Common myeloid progenitor, CD34-positive (primary cell): Measurements from ENCODE around the gene TALDO1.

Source experiments
- CTCF ChIA-PET: fragments of 350-600 bp; sonication (Branson Sonifier 250); formaldehyde crosslinking; loops from one replicate; lab custom pipeline; 2021; ENCODE audit warnings: antibody characterized with exemption; lab: Charles Lee
- POLR2A ChIA-PET: fragments of 350-600 bp; sonication (Branson Sonifier 250); formaldehyde crosslinking; loops from one replicate; lab custom pipeline; 2021; ENCODE audit warnings: antibody characterized with exemption; lab: Charles Lee
- DNase-seq, 3 donors: peaks; one replicate each; pipeline versions ENCODE4 v3.0.0 to v3.0.0-alpha.2; 2013
- H3K27ac ChIP-seq, 2 experiments: 1 replicate in 1 of 2; 2 replicates in 1 of 2; pipeline ENCODE4 v1.7.0; 2013; ENCODE audit warnings: inconsistent platforms in 2 of 2, low read length in 2 of 2, mild to moderate bottlenecking in 2 of 2, low read depth in 1 of 2, moderate library complexity in 1 of 2; ENCODE audit not compliant: severe bottlenecking in 2 of 2, insufficient read depth in 1 of 2, poor library complexity in 1 of 2
- H3K27me3 ChIP-seq, 5 experiments: replicated peaks in 2 of 5; 1 replicate in 3 of 5; 2 replicates in 2 of 5; pipeline versions ENCODE4 v1.6.1 to v1.7.0; 2013; ENCODE audit warnings: low read length in 4 of 5, mild to moderate bottlenecking in 2 of 5, moderate library complexity in 2 of 5, inconsistent platforms in 1 of 5; ENCODE audit not compliant: insufficient read depth in 5 of 5, control insufficient read depth in 4 of 5
- H3K36me3 ChIP-seq, 4 experiments: 1 replicate in 2 of 4; 2 replicates in 2 of 4; pipeline versions ENCODE4 v1.6.1 to v1.7.0; 2013; ENCODE audit warnings: low read length in 3 of 4, control low read depth in 1 of 4, mild to moderate bottlenecking in 1 of 4; ENCODE audit not compliant: control insufficient read depth in 4 of 4, insufficient read depth in 4 of 4
- H3K4me1 ChIP-seq, 4 experiments: 1 replicate in 3 of 4; 2 replicates in 1 of 4; pipeline versions ENCODE4 v1.6.1 to v1.7.1; 2013; ENCODE audit warnings: low read length in 3 of 4, mild to moderate bottlenecking in 3 of 4, control low read depth in 1 of 4, inconsistent platforms in 1 of 4, moderate library complexity in 1 of 4; ENCODE audit not compliant: control insufficient read depth in 4 of 4, insufficient read depth in 4 of 4; ENCODE audit errors: control extremely low read depth in 1 of 4
- H3K4me3 ChIP-seq, 7 experiments: 1 replicate in 4 of 7; 2 replicates in 3 of 7; pipeline versions ENCODE4 v1.5.1 to v1.7.0; 2013; ENCODE audit warnings: mild to moderate bottlenecking in 7 of 7, low read length in 6 of 7, moderate library complexity in 6 of 7, inconsistent platforms in 2 of 7, low read depth in 2 of 7, control low read depth in 1 of 7; ENCODE audit not compliant: insufficient read depth in 4 of 7, control insufficient read depth in 1 of 7; ENCODE audit errors: extremely low read depth in 1 of 7
- H3K9me3 ChIP-seq, 5 experiments: 1 replicate in 4 of 5; 2 replicates in 1 of 5; pipeline versions ENCODE4 v1.6.1 to v1.7.1; 2013; ENCODE audit warnings: low read length in 4 of 5, mild to moderate bottlenecking in 2 of 5, inconsistent platforms in 1 of 5, low read depth in 1 of 5, moderate library complexity in 1 of 5; ENCODE audit not compliant: control insufficient read depth in 4 of 5, insufficient read depth in 2 of 5; ENCODE audit errors: control extremely low read depth in 1 of 5
- WGBS: methylation state at CpG from one replicate; pipeline ENCODE4 v1.1.5; 2013; ENCODE audit not compliant: insufficient coverage; 5-methylcytosine and 5-hydroxymethylcytosine counted together

TALDO1 gene

GRCh38 chr11:702462-703461 lies 44.5 kb upstream of the TALDO1 start:
- Histone ChIP-seq H3K9me3 (no peaks in the 10 kb centered on the region), H3K27ac (no peak overlapping the region), H3K4me1 (peaks cover 0 to 14% (median 14%) of the 10 kb centered on the region in 4 experiments), H3K4me3 (no peak overlapping the region), H3K27me3 (peaks cover 0 to 31% (median 4%) of the 10 kb centered on the region in 5 experiments), H3K36me3 (peaks cover 0 to 20% (median 9%) of the 10 kb centered on the region in 4 experiments)
- WGBS = 79% methylated on average over 17 of the region's 26 CpGs
- POLR2A ChIA-PET = no interaction called here
- CTCF ChIA-PET = interaction anchor here (1.7 to 2.2 kb wide), 3 partner anchors 17 to 62 kb away, joined by 6 to 11 read pairs (median 7); no protein-coding TSS in a partner anchor
- peak in 2 of 3 donors; percentile 29 to 40 for DNase-seq

- Histone ChIP-seq H3K27ac (no peak overlapping the region), H3K36me3 (peaks cover 0 to 20% (median 6%) of the 10 kb centered on the region in 4 experiments), H3K4me1 (peaks cover 0 to 14% (median 11%) of the 10 kb centered on the region in 4 experiments), H3K4me3 (no peak overlapping the region), H3K27me3 (peaks cover 0 to 37% (median 6%) of the 10 kb centered on the region in 5 experiments), H3K9me3 (no peaks in the 10 kb centered on the region)
- ChIA-PET CTCF (interaction anchor here (0.5 to 2.2 kb wide), 4 partner anchors 16 to 123 kb away, joined by 4 to 11 read pairs (median 6); no protein-coding TSS in a partner anchor), POLR2A (no interaction called here)
- WGBS = 93% methylated on average over 6 of the region's 9 CpGs
- no peak for DNase-seq
Observed at GRCh38 chr11:703506-703905, 43.8 kb upstream of the TALDO1 start.

GRCh38 chr11:704228-704674 lies 43.0 kb upstream of the TALDO1 start:
- Histone ChIP-seq H3K27ac (no peak overlapping the region), H3K4me1 (peaks cover 0 to 14% (median 11%) of the 10 kb centered on the region in 4 experiments), H3K4me3 (no peak overlapping the region), H3K27me3 (peaks cover 0 to 41% (median 6%) of the 10 kb centered on the region in 5 experiments), H3K36me3 (peaks cover 0 to 20% (median 6%) of the 10 kb centered on the region in 4 experiments), H3K9me3 (no peaks in the 10 kb centered on the region)
- 97% methylated on average over 18 of the region's 18 CpGs for WGBS
- POLR2A ChIA-PET = no interaction called here
- CTCF ChIA-PET = interaction anchor here (1.3 to 2.2 kb wide), 4 partner anchors 15 to 60 kb away, joined by 4 to 11 read pairs (median 6); no protein-coding TSS in a partner anchor
- no peak for DNase-seq

GRCh38 chr11:704781-705645 lies 42.3 kb upstream of the TALDO1 start:
- no peak for DNase-seq
- no peak overlapping the region for H3K27ac ChIP-seq
- H3K36me3 ChIP-seq = peaks cover 0 to 16% (median 4%) of the 10 kb centered on the region in 4 experiments
- H3K4me3 ChIP-seq = peak overlapping the region in 1 of 7 experiments; percentile 11
- 92% methylated on average over 23 of the region's 27 CpGs for WGBS
- peaks cover 0 to 49% (median 6%) of the 10 kb centered on the region in 5 experiments for H3K27me3 ChIP-seq
- no peaks in the 10 kb centered on the region for H3K9me3 ChIP-seq
- CTCF ChIA-PET = interaction anchor here (0.7 to 2.2 kb wide), 3 partner anchors 17 to 30 kb away, joined by 4 to 11 read pairs (median 6); no protein-coding TSS in a partner anchor
- POLR2A ChIA-PET = interaction anchor here (1.0 kb wide), 1 partner anchor 11 kb away, joined by 3 read pairs; no protein-coding TSS in a partner anchor
- peaks cover 0 to 14% (median 11%) of the 10 kb centered on the region in 4 experiments for H3K4me1 ChIP-seq

GRCh38 chr11:705646-706438 lies 41.4 kb upstream of the TALDO1 start, which contains the start of gene EPS8L2:
EPS8L2 (plus strand) TSS chr11:706231; CDS start chr11:709408, 3,177 bp downstream.
- 6% methylated on average over 70 of the region's 90 CpGs for WGBS
- ChIA-PET POLR2A (interaction anchor here (1.0 kb wide), 1 partner anchor 12 kb away, joined by 3 read pairs; no protein-coding TSS in a partner anchor), CTCF (interaction anchor here (0.7 to 1.5 kb wide), 2 partner anchors 16 to 20 kb away, joined by 4 to 6 read pairs; no protein-coding TSS in a partner anchor)
- peaks cover 0 to 57% (median 8%) of the 10 kb centered on the region in 5 experiments for H3K27me3 ChIP-seq
- peak in 1 of 3 donors; percentile 36 for DNase-seq
- H3K27ac ChIP-seq = no peak within 1 kb of the TSS
- peak within 1 kb of the TSS in 2 of 7 experiments; percentile 28 to 32 for H3K4me3 ChIP-seq
- H3K9me3 ChIP-seq = no peaks in the 10 kb centered on the region
- H3K36me3 ChIP-seq = peaks cover 0 to 12% (median 2%) of the 10 kb centered on the region in 4 experiments
- peaks cover 0 to 17% (median 12%) of the 10 kb centered on the region in 4 experiments for H3K4me1 ChIP-seq
